Measurements from ENCODE around the gene HELT.
A peak's percentile ranks its signal among the peaks of the same experiment; 100 is the strongest.
"Not testable (repeated sequence)": the region's sequence is repeated elsewhere in the genome, so short reads cannot be mapped to it uniquely, and the experiment has no call there.

The HELT gene

DNA sequence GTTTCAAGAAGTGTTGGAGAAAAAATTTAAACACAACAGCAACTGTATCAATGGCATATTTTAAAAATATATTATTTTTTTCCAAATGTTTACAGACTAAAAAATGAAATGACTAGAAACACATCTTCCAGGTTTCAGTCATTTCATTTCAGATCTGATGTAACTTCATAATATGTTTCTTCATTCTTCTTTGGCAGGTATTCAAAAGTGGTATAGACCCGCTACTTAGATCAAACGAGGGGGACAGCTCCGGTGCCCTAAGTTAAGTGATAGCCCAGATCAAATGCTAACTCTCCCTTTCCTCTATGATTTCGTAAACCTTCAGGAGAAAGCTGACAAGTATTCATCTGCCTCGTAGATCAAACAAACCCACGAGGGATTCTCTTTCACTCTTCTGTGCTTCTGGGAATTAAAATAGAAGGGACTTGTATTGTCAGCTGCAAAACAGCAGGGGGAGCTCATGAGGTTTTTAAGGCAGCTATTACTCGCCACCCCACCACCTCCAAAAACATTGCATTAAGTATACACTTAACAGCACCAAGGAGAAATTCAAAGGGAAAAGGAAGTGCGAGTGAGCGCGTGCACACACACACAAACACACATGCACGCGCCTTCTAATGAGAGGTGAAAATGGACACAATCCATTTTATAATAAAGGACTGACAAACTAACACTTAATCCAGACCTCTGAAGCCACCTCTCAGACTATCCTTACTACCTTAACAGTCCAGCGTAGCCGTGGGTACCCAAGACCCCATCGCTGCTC is 21.4 kb downstream of the HELT start:
- peak in 2 of 5 experiments; percentile 26 to 55 for DNase-seq

- no peak for DNase-seq
Measured at GRCh38 chr4:185040523-185040922, 22.2 kb downstream of the HELT start.

DNA sequence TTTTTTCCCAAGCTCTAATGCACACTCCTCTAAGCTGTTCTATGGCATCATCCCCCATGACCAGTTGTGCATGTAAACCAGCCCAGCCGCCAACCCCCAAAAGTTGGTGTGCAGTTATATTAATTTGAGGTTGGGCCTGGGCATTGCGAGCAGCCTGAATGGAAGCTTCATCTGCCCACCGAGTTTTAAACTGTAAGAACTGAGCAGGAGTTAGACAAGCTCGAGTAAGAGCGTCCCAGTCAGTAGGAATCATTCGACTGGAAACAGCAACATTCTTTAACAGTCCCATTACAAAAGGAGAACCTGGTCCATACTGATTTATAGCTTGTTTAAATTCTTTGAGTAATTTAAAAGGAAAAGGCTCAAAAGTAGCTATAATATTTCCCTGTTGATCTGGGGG is 32.0 kb downstream of the HELT start:
- not testable (repeated sequence) for DNase-seq

DNA sequence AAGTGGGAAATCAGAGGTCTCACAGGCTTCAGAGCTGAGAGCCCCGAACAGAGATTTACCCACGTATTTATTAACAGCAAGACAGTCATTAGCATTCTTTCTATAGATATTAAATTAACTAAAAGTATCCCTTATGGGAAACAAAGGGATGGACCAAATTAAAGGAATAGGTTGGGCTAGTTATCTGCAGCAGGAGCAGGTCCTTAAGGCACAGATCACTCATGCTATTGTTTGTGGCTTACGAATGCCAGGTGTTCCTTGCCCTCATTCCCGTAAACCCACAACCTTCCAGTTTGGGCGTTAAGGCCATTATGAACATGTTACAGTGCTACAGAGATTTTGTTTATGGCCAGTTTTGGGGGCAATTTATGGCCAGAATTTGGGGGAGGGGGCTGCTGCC is 33.0 kb downstream of the HELT start:
- DNase-seq: not testable (repeated sequence)

- DNase-seq: no peak
Measured at GRCh38 chr4:185053746-185054145, 35.5 kb downstream of the HELT start.

DNA sequence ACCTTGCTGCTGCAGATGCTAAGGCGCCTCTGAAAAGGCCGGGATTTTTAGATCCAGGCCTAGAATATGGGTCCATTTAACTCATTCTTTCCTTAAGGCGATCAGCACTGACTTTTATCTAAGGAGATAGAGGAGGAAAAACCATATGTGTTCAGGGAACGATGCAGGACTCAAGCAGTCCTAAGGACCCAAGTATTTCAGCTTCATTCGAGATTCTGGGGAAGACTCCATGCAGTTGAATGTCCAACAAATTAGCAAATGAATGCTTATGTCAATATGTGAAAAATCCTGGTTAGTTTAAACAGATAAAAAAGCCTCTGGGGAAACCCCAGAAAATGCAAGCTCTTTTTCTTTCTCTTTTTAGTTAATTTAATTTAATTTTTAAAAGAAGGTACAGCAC is 36.0 kb downstream of the HELT start:
- DNase-seq: no peak

DNA sequence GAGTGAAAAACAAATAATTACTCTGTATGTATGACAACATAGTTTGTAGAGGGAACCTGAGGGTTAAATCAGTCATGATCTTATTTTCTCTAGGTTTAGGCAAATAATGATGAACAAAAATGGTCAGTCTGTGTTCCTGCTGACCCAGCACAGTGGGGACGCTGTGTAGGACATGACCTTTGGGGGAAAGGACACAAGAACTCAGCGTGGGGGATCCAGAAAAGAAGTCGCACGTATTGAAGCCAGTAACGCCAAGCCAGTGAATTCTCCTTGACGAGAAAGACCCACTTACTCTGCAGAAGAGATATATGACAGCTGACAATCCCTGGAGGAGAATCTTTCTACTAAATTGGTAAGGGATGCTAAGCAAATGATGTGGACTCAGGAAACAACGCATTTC is 36.6 kb downstream of the HELT start:
- no peak for DNase-seq

GRCh38 chr4:185061610-185062009 is 43.3 kb downstream of the HELT start:
- no peak for DNase-seq

- no peak for DNase-seq
Measured at GRCh38 chr4:185062606-185063005, 44.3 kb downstream of the HELT start.

GRCh38 chr4:185066179-185066578 is 47.9 kb downstream of the HELT start:
- DNase-seq: no peak

- DNase-seq: no peak
Measured at GRCh38 chr4:185068837-185069236, 50.5 kb downstream of the HELT start.

Data from T-helper 2 cell (primary cell).